ENCODE results near the gene CCDC171. TPM values are rescaled to one million over a fixed set of nuclear protein-coding genes. Genes with fewer than 3 reads are reported as not detected.

CCDC171 gene
- total and polyA plus RNA-seq, 4 donors = 0.13 to 1.1 (median 0.43) TPM

- Histone ChIP-seq H3K27me3 (ENCODE audit: control insufficient read depth in 4 of 4, insufficient read depth in 4 of 4, low read length in 3 of 4) (no peaks in the 10 kb centered on the region), H3K4me3 (ENCODE audit: low read depth in 1 of 3, low read length in 3 of 3) (no peak overlapping the region), H3K27ac (ENCODE audit: low read depth in 1 of 2, low read length in 2 of 2) (no peak overlapping the region), H3K9me3 (ENCODE audit: control insufficient read depth in 4 of 4, low read length in 3 of 4) (no peaks in the 10 kb centered on the region), H3K4me1 (ENCODE audit: control insufficient read depth in 4 of 4, insufficient read depth in 4 of 4, low read length in 3 of 4) (no peaks in the 10 kb centered on the region), H3K36me3 (ENCODE audit: control insufficient read depth in 4 of 4, insufficient read depth in 3 of 4, low read depth in 1 of 4, low read length in 3 of 4) (no peaks in the 10 kb centered on the region), H3K9ac (ENCODE audit: low read depth in 1 of 2, low read length in 2 of 2) (no peak overlapping the region)
- WGBS = 81% methylated on average over 5 of the region's 5 CpGs
- TF ChIP-seq REST (IDR thresholded peaks at IDR 0.05) (no peak), CTCF (IDR thresholded peaks at IDR 0.05; ENCODE audit: low read depth, low read length, missing input control) (no peak), GABPA (IDR thresholded peaks at IDR 0.05 in 1 of 2, conservative IDR thresholded peaks at IDR 0.05 in 1 of 2) (no peak), RXRA (IDR thresholded peaks at IDR 0.05) (no peak), SP1 (IDR thresholded peaks at IDR 0.05) (no peak), ATF3 (IDR thresholded peaks at IDR 0.05) (no peak), YY1 (IDR thresholded peaks at IDR 0.05) (no peak), RAD21 (IDR thresholded peaks at IDR 0.05) (no peak), ZBTB33 (IDR thresholded peaks at IDR 0.05) (no peak), HNF4G (IDR thresholded peaks at IDR 0.05) (no peak), EGR1 (IDR thresholded peaks at IDR 0.05; ENCODE audit: low read depth in 2 of 2) (no peak), HNF4A (conservative IDR thresholded peaks at IDR 0.05) (no peak), JUND (IDR thresholded peaks at IDR 0.05) (no peak), TAF1 (conservative IDR thresholded peaks at IDR 0.05) (no peak), FOXA2 (IDR thresholded peaks at IDR 0.05) (no peak), MAX (IDR thresholded peaks at IDR 0.05) (no peak), FOXA1 (IDR thresholded peaks at IDR 0.05) (no peak), NR2F2 (IDR thresholded peaks at IDR 0.05) (no peak)
- DNase-seq (ENCODE audit: low spot score) = no peak
These were observed 182.4 kb downstream of the CCDC171 start for GRCh38 chr9:15735083-15735857.

All from liver (tissue), 9 donors.